ENCODE measurements around the gene GPR45.

DNA sequence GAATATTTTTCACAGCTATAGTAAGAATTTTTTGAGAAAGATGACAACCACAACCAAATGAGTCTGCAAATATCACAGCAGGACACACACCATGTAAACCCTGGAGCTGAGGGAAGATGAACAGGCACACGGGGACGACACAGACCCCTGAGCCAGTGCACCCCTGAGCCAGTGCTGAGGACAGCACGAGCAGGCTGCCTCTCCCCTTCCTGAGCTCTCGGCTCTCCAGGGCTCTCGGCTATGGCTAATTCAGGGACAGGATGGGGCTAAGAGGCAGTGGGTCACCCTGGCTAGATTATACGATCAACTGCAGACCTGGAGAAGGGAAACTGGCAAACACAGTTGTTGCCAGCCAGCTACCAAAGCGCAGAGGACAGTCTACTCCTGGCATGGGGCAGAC is 46.6 kb downstream of the GPR45 start:
- TF ChIP-seq, protein P1, sequence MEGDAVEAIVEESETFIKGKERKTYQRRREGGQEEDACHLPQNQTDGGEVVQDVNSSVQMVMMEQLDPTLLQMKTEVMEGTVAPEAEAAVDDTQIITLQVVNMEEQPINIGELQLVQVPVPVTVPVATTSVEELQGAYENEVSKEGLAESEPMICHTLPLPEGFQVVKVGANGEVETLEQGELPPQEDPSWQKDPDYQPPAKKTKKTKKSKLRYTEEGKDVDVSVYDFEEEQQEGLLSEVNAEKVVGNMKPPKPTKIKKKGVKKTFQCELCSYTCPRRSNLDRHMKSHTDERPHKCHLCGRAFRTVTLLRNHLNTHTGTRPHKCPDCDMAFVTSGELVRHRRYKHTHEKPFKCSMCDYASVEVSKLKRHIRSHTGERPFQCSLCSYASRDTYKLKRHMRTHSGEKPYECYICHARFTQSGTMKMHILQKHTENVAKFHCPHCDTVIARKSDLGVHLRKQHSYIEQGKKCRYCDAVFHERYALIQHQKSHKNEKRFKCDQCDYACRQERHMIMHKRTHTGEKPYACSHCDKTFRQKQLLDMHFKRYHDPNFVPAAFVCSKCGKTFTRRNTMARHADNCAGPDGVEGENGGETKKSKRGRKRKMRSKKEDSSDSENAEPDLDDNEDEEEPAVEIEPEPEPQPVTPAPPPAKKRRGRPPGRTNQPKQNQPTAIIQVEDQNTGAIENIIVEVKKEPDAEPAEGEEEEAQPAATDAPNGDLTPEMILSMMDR (conservative IDR thresholded peaks at IDR 0.05; ENCODE audit: low read length) = no peak
- TF ChIP-seq EZH2phosphoT487 (IDR thresholded peaks at IDR 0.05; ENCODE audit: borderline replicate concordance, low read depth, low read length) = no peak
